ENCODE data around the gene NPAS3.

Gene NPAS3

DNA sequence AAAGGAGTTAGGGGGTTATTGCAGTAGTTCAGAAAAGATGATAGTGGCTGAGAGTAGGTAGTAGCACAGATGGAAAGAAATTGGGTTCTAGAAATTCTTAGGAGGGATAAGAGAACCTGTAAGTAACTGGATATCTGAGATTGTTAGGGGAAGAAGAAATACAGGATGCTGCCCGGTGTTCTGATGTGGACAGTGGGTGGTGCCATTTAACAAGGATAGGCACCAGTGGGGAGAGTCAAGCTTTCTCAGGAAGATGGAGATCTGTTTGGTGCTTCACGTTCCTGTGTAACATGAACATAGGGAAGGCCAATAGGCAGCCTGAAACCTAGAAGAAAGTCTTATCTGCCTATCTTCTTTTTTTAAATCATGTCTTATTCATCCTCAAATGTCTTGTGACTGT, 245.9 kb downstream of the NPAS3 start:
- no peak for DNase-seq (ENCODE audit: low read depth)

DNA sequence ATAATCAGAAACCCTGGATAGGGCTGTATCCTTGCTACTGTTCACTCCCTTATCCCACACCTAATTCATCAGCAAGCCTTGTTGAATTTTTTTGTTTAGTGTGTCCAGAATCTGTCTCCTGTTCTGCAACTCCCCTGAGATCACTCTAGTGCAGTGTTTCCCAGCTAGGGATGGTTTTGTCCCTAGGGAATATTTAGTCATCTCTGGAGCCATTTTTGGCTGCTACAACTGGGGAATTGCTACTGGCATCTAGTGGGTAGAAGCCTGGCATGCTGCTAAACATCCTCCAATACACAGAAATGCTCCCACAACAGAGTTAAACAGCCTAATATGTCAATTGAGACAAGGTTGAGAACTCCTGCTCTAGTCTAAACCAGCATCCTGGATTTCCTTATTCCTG, 248.0 kb downstream of the NPAS3 start:
- no peak for DNase-seq (ENCODE audit: low read depth)

DNA sequence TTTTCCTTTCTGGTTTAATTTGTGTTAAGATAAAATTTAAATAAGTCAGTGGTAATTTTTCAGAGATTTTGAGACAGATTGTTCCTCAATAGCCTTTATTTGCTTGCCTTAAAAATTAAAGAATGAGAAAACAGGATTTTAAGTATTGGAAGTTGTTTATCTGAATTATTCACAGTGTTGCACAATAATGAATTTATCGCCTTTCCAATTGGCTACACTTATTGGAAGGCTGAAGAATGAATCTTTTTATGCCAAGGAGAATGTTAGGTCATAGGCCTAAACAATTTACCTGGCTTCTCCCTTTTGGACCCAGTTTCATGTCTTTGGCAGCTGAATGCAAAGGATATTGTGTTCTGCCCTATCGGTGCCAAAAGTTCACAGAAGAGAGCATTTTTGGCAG, 250.2 kb downstream of the NPAS3 start:
- no peak for DNase-seq (ENCODE audit: low read depth)

DNA sequence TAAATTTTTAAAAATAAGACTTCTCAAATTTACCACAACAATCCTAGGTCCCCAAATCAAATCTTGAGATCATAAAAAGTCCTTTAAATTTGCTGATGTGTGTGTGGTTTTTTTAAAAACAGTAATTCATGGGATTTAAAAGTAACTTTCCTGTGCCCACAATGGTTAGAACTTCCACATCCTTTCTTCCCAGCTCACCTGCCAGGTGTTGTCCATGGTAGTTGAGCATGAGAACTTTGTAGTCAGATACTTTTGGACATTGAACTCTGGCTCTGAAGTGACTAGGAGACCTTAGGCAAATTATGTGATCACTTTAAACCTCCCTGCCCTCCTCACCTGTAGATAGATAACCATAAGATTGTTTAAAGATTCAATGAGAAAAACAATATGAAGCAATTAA, 253.2 kb downstream of the NPAS3 start:
- no peak for DNase-seq (ENCODE audit: low read depth)

DNA sequence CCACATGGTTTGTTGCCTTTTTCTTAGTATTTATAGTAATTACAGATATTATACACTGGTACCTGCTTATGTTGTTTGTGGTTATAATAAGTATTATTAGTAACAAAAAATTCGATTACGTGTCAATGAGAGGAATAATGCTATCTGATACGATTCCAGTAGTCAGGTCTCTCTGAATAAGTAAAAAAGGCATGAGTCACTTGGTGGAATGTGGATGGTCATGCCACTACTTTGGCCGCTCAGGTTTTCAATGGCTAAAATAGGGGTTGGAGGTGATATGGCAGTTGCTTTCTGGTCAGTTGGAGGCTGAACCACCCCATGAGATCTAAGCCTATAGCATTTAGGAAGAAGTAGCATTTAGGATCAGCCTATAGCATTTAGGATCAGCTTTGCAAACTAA, 255.9 kb downstream of the NPAS3 start:
- DNase-seq (ENCODE audit: low read depth): no peak

DNA sequence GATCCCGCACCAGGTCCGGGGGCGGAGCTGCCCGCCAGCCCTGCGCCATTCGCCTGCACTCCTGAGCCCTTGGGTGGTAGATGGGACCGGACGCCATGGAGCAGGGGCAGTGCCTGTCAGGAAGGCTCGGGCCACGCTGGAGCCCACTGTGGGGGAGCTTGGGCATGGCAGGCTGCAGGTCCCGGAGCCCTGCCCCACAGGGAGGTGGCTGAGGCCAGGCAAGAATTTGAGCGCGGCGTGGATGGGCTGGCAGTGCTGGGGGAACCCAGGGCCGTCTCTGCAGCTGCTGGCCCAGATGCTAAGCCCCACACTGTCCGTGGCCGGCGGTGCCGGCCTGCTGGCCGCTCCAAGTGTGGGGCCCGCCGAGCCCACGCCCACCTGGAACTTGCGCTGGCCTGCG, 260.0 kb downstream of the NPAS3 start:
- DNase-seq (ENCODE audit: low read depth): no peak

DNA sequence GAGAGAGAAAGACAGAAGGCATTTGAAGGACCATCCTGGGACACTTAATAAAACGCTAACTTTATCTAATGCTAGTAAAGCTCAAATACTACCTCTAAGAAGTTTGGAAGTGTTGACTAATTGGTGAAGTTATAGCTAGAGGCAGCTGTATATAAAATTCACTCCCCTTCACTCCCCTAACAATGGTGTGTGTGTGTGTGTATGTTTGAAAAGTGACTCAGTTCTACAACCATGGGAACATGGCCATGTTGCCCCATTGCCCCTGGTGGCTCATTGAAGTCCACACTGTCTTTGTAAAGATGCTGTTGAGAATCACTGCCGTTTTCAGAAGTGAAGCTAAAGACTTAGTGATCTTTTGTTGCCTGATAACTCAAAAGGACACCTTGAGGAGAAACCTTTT, 262.4 kb downstream of the NPAS3 start:
- DNase-seq (ENCODE audit: low read depth): no peak

DNA sequence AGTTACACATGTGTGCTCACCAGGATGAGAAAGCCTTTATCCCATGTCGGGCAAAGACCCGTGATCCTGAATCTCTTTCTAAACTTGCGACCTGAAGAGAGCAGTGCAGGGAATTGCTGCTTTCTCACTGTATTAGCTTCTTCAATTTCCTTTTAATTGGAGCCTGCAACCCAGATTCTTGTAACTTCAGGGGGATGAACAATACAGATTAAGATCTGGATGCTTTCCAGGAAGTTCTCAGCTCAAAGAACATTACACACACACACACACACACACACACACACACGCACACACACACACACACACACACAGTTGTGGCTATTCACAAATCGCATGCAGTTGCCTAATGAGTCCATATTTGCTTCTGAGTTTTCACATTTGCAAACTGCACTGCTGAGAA, 268.3 kb downstream of the NPAS3 start:
- DNase-seq (ENCODE audit: low read depth): no peak

GRCh38 chr14:33207467-33208017, 268.9 kb downstream of the NPAS3 start:
- no peak for DNase-seq (ENCODE audit: low read depth)

GRCh38 chr14:33210311-33210710, 271.6 kb downstream of the NPAS3 start:
- no peak for DNase-seq (ENCODE audit: low read depth)

GRCh38 chr14:33218026-33218425, 279.3 kb downstream of the NPAS3 start:
- no peak for DNase-seq (ENCODE audit: low read depth)

DNA sequence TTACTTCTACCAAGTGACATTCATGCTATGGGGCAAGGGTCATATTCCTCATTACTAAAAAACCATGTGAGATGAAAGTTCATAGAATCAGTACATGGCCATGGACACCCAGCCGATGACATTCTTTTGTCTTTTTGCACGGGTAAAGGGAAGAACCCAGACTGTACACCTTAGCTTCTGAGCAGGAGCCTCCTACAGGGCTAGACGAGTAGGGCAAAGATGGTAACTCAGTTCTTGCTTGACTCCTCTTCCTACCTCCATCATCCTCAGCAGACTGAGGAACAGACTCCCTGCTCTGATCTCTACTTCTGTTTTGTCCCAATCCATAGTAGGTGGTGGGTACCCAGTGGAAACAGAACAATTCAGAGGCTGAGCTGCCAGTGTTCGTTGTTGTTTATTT, 281.3 kb downstream of the NPAS3 start:
- no peak for DNase-seq (ENCODE audit: low read depth)

- DNase-seq (ENCODE audit: low read depth): no peak
These were observed 290.7 kb downstream of the NPAS3 start for GRCh38 chr14:33229269-33229929.

DNA sequence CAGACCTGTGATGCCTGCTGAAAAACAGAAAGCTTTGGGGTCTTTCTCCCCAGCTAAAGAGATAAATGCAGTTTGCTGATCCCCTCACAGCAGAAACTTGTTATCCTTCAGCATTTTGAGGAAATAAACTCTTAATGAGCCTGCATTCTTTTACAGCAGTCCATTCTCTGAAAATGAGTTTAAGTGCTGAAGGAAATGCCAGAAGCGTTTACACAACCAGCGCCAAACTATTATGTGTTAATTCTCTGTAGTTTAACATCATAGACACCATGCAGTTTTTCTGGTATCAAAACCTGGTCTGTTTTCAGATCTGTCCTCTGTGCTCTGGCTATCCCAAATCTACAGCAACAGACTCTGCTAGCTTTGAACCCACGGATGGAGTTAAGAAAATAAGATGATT, 291.3 kb downstream of the NPAS3 start:
- no peak for DNase-seq (ENCODE audit: low read depth)

DNA sequence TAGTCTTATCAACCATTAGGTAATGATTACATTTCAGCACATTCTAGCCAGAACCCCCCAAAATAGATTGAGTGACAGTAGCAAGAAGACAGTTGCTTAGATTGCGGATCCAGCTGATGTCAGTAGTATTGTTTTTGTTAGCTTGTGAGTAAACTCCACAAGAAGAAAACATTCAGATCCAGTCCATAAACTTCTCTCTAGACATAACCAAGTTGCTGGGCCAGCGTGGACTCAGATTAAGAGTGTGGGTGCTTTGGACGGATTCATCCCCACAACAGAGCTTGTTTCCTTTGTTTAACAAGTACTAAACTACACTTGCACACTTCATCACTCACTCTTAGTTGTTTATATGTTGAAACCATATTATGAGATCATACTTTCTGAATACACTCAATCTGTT, 293.4 kb downstream of the NPAS3 start:
- DNase-seq (ENCODE audit: low read depth): no peak

GRCh38 chr14:33237115-33237740, 298.5 kb downstream of the NPAS3 start:
- DNase-seq (ENCODE audit: low read depth): no peak

- no peak for DNase-seq (ENCODE audit: low read depth)
These were observed 300.8 kb downstream of the NPAS3 start for GRCh38 chr14:33239465-33239864.

DNA sequence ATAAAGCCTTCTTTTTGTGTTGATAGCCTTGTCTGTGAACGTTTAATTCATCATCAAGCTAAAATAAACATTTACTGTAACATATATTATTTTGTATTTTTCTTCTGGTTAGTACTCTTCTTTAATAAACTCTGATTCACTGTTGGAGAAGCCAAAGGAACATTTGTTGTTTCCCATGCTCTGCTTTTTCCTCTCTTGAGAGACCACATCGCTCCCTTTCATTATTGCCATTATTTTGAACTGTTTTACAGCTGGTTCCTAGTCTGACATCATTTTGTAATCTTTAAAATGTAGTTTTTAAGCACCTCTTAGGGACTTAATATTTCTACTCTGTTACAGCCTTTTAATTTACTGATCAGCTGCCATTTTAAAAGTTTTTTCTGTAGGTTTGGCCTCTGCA, 301.8 kb downstream of the NPAS3 start:
- DNase-seq (ENCODE audit: low read depth): no peak

DNA sequence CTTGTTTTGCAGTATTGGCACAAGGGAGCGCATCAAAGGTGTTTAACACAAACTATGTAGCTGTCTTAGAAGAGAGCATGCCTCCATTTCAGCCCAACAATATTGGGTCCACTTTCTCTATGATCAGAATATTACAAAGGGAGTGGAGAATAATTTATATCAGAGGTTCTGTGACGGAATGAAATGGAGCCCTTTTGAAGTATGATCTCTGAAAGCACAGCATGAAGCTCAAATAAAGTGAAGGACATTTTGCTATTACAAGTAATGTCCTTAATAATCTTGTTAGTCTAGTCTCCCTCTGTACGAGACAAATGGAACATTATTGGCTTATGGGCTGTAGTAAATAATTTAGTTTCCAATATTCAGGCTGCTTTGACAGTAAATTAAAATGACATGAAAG, 302.7 kb downstream of the NPAS3 start:
- DNase-seq (ENCODE audit: low read depth): no peak

GRCh38 chr14:33249233-33249820, 310.6 kb downstream of the NPAS3 start:
- no peak for DNase-seq (ENCODE audit: low read depth)

DNA sequence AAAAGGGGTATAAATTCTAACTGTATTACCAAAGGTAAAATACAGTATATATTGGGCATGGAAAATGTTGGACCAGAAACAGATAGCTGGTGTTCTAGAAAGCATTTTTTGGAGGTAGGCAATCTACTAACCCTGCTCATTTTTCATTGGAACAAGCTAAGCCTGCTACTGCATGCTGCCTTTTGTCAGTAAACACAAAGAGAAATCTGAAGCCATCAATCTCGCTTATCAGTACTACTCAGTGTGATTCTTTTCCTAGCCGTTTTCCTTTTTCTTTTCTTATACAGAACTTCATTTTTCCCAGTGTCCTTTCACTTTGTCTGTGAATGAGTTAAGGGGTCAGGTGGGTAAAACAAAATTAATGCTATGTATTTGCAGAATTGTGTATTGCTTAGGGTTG, 312.3 kb downstream of the NPAS3 start:
- no peak for DNase-seq (ENCODE audit: low read depth)

DNA sequence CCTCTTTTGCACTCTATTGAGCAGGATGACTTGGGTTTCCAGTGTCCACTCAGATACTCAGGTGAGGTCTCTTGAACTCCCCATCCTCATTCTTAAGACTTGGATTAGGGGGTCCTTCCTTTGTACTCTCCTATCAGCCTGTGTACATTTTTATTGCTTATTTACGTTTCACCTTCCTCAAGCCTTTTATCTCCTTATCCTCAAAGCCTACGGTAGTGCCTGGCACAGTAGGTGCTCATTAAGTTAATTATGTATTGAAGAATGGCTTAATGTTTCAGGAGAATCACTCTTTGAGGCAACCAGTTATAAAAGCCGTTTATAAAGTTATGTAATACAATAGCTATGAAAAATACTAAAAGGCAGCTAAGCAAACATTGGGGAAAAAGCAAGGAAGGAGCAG, 315.7 kb downstream of the NPAS3 start:
- no peak for DNase-seq (ENCODE audit: low read depth)

DNA sequence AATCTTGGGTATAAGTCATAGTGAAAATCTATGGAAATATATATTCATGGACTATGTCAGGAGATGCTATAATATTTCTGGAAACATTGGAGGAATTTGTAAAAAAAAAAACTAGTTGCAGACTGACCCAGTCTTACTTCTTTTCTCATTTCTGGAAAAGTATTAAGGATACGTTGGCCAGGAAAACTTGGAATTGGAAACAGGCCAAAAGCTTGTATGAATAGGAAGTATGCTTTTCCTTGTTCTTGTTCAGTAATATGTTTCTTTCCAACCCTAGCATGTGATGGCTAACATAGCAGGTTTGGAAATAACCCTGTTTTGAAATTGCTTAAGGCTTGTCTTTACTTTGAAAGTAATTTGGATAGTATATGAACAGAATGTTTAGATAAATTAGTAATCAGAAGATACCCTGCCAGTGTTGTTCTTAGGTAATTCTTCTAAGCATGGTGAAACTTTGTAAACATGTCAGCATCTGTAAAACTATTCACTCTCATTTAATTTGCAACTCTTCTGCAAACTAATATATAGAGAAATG, 316.2 kb downstream of the NPAS3 start:
- no peak for DNase-seq (ENCODE audit: low read depth)
